ENCODE measurements around the gene CCDC92. TPM values are rescaled to one million over a fixed set of nuclear protein-coding genes. Genes with fewer than 3 reads are reported as not detected.

The CCDC92 gene
- total and polyA plus RNA-seq, 2 experiments from 2014 or later = 16.9 to 60.2 TPM

- Histone ChIP-seq H3K27ac (no peak overlapping the region), H2AFZ (no peak overlapping the region), H3K4me1 (ENCODE audit: insufficient read depth) (peaks cover 14% of the 10 kb centered on the region), H3K9me2 (replicated peaks; ENCODE audit: insufficient read depth) (no peaks in the 10 kb centered on the region), H3K27me3 (no peaks in the 10 kb centered on the region), H3K79me2 (no peaks in the 10 kb centered on the region), H4K20me1 (ENCODE audit: insufficient read depth, poor library complexity, severe bottlenecking) (no peaks in the 10 kb centered on the region), H3K4me3 (no peak overlapping the region), H3K9me3 (ENCODE audit: low read depth) (no peaks in the 10 kb centered on the region), H3K36me3 (replicated peaks; ENCODE audit: insufficient read depth, low read depth) (no peaks in the 10 kb centered on the region), H3K4me2 (no peak overlapping the region)
- peak; percentile 71 for DNase-seq (ENCODE audit: low spot score)
- TF ChIP-seq EZH2 (IDR thresholded peaks at IDR 0.05; ENCODE audit: borderline replicate concordance) (no peak), CTCF (IDR thresholded peaks at IDR 0.05; ENCODE audit: poor library complexity) (peak; percentile 66)
- 28% methylated on average over 9 of the region's 9 CpGs for WGBS (ENCODE audit: low lambda C conversion rate, missing lambda C conversion rate)
Observed at GRCh38 chr12:123905319-123905925, 67.2 kb downstream of the CCDC92 start.

GRCh38 chr12:123903301-123904065 is 69.1 kb downstream of the CCDC92 start:
- no peaks in the 10 kb centered on the region for H3K27me3 ChIP-seq
- H3K9me3 ChIP-seq (ENCODE audit: low read depth) = no peaks in the 10 kb centered on the region
- H4K20me1 ChIP-seq (ENCODE audit: insufficient read depth, poor library complexity, severe bottlenecking) = no peaks in the 10 kb centered on the region
- no peak for TF ChIP-seq CTCF (IDR thresholded peaks at IDR 0.05; ENCODE audit: poor library complexity)
- TF ChIP-seq EZH2phosphoT487 (IDR thresholded peaks at IDR 0.05; ENCODE audit: low read depth, severe bottlenecking, unreplicated experiment) = no peak
- TF ChIP-seq EZH2 (IDR thresholded peaks at IDR 0.05; ENCODE audit: borderline replicate concordance) = no peak
- 93% methylated on average over 22 of the region's 22 CpGs for WGBS (ENCODE audit: low lambda C conversion rate, missing lambda C conversion rate)
- H3K4me1 ChIP-seq (ENCODE audit: insufficient read depth) = peaks cover 14% of the 10 kb centered on the region
- no peak overlapping the region for H3K4me2 ChIP-seq
- H3K9me2 ChIP-seq (replicated peaks; ENCODE audit: insufficient read depth) = no peaks in the 10 kb centered on the region
- no peak for DNase-seq (ENCODE audit: low spot score)
- H3K27ac ChIP-seq = no peak overlapping the region
- no peaks in the 10 kb centered on the region for H3K36me3 ChIP-seq (replicated peaks; ENCODE audit: insufficient read depth, low read depth)
- H3K4me3 ChIP-seq = no peak overlapping the region
- no peaks in the 10 kb centered on the region for H3K79me2 ChIP-seq
- H2AFZ ChIP-seq = no peak overlapping the region

- no peak overlapping the region for H3K27ac ChIP-seq
- peaks cover 14% of the 10 kb centered on the region for H3K4me1 ChIP-seq (ENCODE audit: insufficient read depth)
- no peaks in the 10 kb centered on the region for H3K36me3 ChIP-seq (replicated peaks; ENCODE audit: insufficient read depth, low read depth)
- no peaks in the 10 kb centered on the region for H3K79me2 ChIP-seq
- H3K9me3 ChIP-seq (ENCODE audit: low read depth) = no peaks in the 10 kb centered on the region
- no peak overlapping the region for H3K4me3 ChIP-seq
- DNase-seq (ENCODE audit: low spot score) = no peak
- no peak overlapping the region for H2AFZ ChIP-seq
- TF ChIP-seq CTCF (IDR thresholded peaks at IDR 0.05; ENCODE audit: poor library complexity) (no peak), EZH2phosphoT487 (IDR thresholded peaks at IDR 0.05; ENCODE audit: low read depth, severe bottlenecking, unreplicated experiment) (no peak), EZH2 (IDR thresholded peaks at IDR 0.05; ENCODE audit: borderline replicate concordance) (no peak)
- H3K4me2 ChIP-seq = no peak overlapping the region
- no peaks in the 10 kb centered on the region for H3K27me3 ChIP-seq
- no peaks in the 10 kb centered on the region for H3K9me2 ChIP-seq (replicated peaks; ENCODE audit: insufficient read depth)
- no peaks in the 10 kb centered on the region for H4K20me1 ChIP-seq (ENCODE audit: insufficient read depth, poor library complexity, severe bottlenecking)
- 97% methylated on average over 13 of the region's 13 CpGs for WGBS (ENCODE audit: low lambda C conversion rate, missing lambda C conversion rate)
Observed at GRCh38 chr12:123902821-123903220, 69.8 kb downstream of the CCDC92 start.

All from hepatocyte (in vitro differentiated cells).